Cardiac fibroblast (primary cell): ENCODE results near the gene TEX9.
"Not testable (repeated sequence)": the region's sequence is repeated elsewhere in the genome, so short reads cannot be mapped to it uniquely, and the experiment has no call there.

ENCODE experiments used
- DNase-seq, 2 donors: peaks; one replicate each; pipeline versions ENCODE4 v3.0.0 to v3.0.0-alpha.2; 2010; ENCODE audit warnings: low read depth in 2 of 2
- H3K4me3 ChIP-seq, 2 donors: replicated peaks in 1 of 2; 1 replicate in 1 of 2; 2 replicates in 1 of 2; pipeline ENCODE4 v1.5.1; 2011; ENCODE audit warnings: low read depth in 2 of 2, low read length in 2 of 2, mild to moderate bottlenecking in 2 of 2, moderate library complexity in 1 of 2
- TF ChIP-seq, protein P1 (sequence below): IDR thresholded peaks from one replicate; pipeline ENCODE4 v1.5.1; 2011; ENCODE audit warnings: low read depth, mild to moderate bottlenecking, low read length, inconsistent platforms

The TEX9 gene

DNA sequence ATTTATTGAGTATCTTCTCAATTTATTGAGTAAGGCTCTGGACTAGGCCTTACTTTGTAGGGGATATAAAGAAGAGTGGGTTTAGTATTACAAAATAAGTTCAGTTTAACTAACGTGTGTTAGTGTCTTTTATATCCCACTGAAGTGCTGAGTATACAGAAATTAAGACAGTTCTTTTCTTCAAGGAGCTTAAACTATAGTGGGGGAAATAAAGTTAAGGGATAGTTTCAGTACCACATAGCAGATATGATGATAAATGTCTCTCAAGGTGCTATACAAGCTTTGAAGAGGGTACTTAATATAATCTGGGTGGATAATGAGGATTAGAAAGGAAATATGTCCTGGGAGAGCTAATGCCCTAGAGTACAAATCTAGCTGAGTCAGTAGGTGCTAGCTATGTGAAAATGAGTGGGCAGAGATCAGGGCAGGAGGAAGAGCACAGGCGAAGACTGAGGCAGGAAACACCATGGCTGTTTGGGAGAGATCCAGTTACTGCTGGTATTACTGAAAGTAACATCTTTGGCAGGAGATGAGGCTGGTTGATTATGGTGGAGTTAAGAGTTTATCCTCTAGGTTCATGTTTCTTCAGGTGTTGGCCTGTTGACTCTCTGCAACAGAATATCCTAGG is 46.0 kb downstream of the TEX9 start:
- H3K4me3 ChIP-seq, result no peak overlapping the region
- DNase-seq, result peak in 1 of 2 donors; percentile 5
- TF ChIP-seq, protein P1, sequence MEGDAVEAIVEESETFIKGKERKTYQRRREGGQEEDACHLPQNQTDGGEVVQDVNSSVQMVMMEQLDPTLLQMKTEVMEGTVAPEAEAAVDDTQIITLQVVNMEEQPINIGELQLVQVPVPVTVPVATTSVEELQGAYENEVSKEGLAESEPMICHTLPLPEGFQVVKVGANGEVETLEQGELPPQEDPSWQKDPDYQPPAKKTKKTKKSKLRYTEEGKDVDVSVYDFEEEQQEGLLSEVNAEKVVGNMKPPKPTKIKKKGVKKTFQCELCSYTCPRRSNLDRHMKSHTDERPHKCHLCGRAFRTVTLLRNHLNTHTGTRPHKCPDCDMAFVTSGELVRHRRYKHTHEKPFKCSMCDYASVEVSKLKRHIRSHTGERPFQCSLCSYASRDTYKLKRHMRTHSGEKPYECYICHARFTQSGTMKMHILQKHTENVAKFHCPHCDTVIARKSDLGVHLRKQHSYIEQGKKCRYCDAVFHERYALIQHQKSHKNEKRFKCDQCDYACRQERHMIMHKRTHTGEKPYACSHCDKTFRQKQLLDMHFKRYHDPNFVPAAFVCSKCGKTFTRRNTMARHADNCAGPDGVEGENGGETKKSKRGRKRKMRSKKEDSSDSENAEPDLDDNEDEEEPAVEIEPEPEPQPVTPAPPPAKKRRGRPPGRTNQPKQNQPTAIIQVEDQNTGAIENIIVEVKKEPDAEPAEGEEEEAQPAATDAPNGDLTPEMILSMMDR, result no peak

DNA sequence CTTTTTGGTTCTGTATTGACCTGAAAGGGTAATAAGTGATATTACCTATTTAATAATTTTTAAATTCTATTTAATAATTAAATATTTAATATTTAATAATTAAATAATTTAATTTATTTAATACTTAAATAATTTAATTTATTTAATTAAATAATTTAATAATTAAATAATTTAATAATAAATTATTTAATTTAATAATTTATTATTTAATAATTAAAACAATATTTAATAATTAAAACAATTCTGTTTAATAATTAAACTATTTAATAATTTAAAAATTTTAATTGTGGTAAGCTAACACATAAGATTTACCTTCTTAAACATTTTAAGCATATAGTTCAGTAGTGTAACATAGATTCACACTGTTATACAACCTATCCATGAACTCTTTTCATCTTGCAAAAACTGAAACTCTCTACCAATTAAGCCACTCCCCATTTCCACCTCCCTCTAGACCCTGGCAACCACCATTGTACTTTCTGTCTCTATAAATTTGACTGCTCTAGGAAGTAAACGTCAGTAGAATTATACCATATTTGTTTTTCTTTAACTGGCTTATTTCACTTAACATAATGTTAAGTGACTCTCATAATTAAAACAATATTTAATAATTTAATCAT is 48.0 kb downstream of the TEX9 start:
- not testable (repeated sequence) for H3K4me3 ChIP-seq, DNase-seq

DNA sequence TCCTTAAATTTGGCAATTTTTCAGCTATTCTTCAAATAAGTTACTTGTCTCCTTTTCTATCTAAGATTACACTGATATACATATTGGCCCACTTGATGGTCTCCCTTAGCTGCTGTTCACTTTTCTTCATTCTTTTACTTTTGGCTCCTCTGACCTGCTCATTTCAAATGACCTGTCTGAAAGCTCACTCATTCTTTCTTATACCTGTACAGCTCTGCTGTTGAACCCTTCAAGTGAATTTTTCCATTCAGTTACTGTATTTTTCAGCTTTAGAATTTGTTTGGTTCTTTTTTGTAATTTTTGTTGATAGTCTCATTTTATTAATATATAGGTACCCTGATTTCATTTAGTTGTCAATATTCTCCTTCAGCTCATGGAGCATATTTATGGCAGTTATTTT is 60.0 kb downstream of the TEX9 start:
- TF ChIP-seq, protein P1, result no peak
- no peak for DNase-seq
- H3K4me3 ChIP-seq, result no peak overlapping the region

DNA sequence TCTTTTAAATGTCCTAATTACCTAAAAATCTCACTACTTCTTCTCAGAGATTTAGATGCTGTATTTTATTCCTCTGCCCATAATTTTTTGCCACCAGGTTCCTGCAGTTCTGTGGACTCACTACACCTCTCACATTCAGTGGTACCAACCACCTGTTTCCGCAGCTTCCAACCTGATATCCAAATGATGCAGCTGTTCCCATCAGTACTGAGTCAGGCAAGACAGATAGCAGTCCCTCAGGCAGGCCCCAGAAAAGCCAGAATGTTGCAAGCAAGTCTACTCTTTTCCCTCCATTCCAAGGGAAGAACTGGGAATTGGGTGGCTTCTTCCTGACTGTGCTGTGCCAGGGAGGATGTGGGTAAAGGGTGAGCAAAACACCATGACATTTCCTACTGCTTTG is 60.8 kb downstream of the TEX9 start:
- no peak overlapping the region for H3K4me3 ChIP-seq
- TF ChIP-seq, protein P1, result no peak
- DNase-seq, result no peak

DNA sequence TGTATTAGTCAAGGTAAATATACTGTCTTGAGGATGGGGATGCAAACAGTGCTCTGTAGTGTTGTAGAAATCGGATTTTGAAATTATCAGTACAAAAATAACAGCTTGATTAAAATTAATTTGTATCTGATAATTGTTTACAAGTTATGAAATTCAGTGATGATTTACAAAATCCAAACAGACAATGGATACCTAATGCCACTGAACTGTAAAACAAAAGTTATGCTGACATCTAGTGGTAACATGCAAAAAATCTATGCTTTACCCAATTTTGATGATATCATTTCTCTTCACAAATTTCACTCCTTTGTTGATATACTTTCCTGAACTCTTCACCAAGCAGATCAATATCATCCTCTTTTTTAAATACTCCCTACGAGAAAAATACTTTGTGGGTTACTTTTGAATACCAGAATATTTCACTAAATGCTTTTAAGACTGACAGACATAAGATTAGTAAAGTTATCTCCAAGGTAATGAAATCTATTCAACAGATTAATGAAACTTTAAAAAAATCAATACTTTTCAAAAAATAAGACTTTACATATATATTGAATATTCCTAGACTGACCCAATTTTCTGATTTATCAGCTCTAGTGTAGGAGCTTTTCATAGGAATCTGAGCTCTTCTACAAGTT is 63.7 kb downstream of the TEX9 start:
- no peak overlapping the region for H3K4me3 ChIP-seq
- DNase-seq, result peak; percentile 53 to 60
- TF ChIP-seq, protein P1, result peak; percentile 38

DNA sequence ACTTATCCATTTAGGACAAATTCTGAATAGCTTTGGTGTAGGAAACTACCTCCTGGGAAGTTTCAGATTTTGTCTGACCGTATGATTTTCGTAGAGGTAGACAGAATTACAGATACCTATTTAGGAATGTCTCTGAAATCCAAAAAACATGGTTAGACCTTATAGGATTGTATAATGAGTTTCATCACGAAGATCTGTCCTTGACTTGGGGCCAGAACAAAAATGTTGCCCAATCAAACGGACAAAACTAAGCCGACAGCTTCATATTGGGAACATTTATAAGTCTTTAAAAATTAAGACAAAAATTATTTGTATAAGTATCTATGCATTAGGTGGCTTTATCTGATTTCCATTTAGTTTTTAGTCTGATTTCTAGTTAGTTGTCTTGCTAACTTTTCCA is 67.1 kb downstream of the TEX9 start:
- TF ChIP-seq, protein P1, result no peak
- H3K4me3 ChIP-seq, result no peak overlapping the region
- DNase-seq, result no peak

DNA sequence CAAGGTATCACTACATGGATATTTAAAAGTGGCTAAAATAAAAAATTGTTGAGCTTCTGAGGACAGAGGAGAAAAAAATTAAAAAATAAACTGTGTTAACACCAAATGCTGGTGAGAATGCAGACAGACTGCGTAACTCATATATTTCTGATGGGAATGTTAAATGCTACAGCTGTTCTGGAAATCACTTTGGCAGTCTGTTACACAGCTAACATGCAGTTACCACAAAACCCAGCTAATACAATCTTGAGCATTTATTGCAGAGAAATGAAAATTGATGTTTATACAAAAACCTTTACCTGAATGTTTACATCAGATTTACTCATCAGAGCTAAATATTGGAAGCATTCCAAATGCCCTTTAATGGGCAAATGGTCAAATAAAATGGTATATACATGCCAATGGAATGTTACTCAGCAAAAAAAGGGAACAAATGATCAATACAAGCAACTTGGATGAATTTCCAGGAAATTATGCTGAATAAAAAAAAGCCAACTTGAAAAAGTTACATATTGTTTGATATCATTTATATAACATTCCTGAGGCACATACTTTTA is 75.1 kb downstream of the TEX9 start:
- DNase-seq, result no peak

More for the DNA sequence above, 75.1 kb downstream of the TEX9 start:
- no peak overlapping the region for H3K4me3 ChIP-seq
- TF ChIP-seq, protein P1, result no peak
